ENCODE data around the gene GPR3. TPM values are rescaled to one million over a fixed set of nuclear protein-coding genes. Genes with fewer than 3 reads are reported as not detected.

Gene GPR3
- total and polyA plus RNA-seq, 2 of the 8 experiments (the other 6 are each of a cell fraction or from before 2014, with no cell fraction given): 9.9 to 26.5 TPM

- no peak for TF ChIP-seq BACH1 (IDR thresholded peaks at IDR 0.05; ENCODE audit: low read length)
- no peak for TF ChIP-seq RXRA (IDR thresholded peaks at IDR 0.05; ENCODE audit: insufficient read depth, low read depth, low read length)
- no peak for TF ChIP-seq RAD21 (IDR thresholded peaks at IDR 0.05 in 1 of 2, conservative IDR thresholded peaks at IDR 0.05 in 1 of 2; ENCODE audit: low read depth in 2 of 2, low read length in 2 of 2)
- no peak for TF ChIP-seq CHD2 (IDR thresholded peaks at IDR 0.05; ENCODE audit: low read length)
- TF ChIP-seq TAF1 (IDR thresholded peaks at IDR 0.05; ENCODE audit: low read depth, low read length): 0 out of 2 replicates have a peak, but pooled peaks have one; percentile 25
- TF ChIP-seq JUND (IDR thresholded peaks at IDR 0.05; ENCODE audit: low read length): peak; percentile 89
- TF ChIP-seq CHD1 (IDR thresholded peaks at IDR 0.05; ENCODE audit: low read depth, low read length): no peak
- TF ChIP-seq MAX (IDR thresholded peaks at IDR 0.05): peak; percentile 10; the same call in 1 of the 2 replicates
- TF ChIP-seq JUN (IDR thresholded peaks at IDR 0.05; ENCODE audit: low read depth, low read length): 0 out of 2 replicates have a peak, but pooled peaks have one; percentile 19
- TF ChIP-seq CTCF (IDR thresholded peaks at IDR 0.05; ENCODE audit: control extremely low read depth in 1 of 3, insufficient read depth in 1 of 3, low read depth in 1 of 3, low read length in 3 of 3): 0 out of 4 replicates have a peak, but pooled peaks of 1 of the 3 experiments have one; percentile 16
- TF ChIP-seq TCF12 (IDR thresholded peaks at IDR 0.05; ENCODE audit: low read depth, low read length): no peak
- TF ChIP-seq MAFK (IDR thresholded peaks at IDR 0.05; ENCODE audit: low read depth, low read length): no peak
- peak; percentile 84 for TF ChIP-seq CREB1 (IDR thresholded peaks at IDR 0.05)
- no peak for TF ChIP-seq SIX5 (IDR thresholded peaks at IDR 0.05; ENCODE audit: low read depth, low read length)
- TF ChIP-seq CEBPB (IDR thresholded peaks at IDR 0.05; ENCODE audit: low read depth, low read length): no peak
- TF ChIP-seq GABPA (IDR thresholded peaks at IDR 0.05; ENCODE audit: borderline replicate concordance, insufficient read depth, low read length): no peak
- TF ChIP-seq KDM5A (IDR thresholded peaks at IDR 0.05; ENCODE audit: low read length): no peak
- TF ChIP-seq, protein P1, sequence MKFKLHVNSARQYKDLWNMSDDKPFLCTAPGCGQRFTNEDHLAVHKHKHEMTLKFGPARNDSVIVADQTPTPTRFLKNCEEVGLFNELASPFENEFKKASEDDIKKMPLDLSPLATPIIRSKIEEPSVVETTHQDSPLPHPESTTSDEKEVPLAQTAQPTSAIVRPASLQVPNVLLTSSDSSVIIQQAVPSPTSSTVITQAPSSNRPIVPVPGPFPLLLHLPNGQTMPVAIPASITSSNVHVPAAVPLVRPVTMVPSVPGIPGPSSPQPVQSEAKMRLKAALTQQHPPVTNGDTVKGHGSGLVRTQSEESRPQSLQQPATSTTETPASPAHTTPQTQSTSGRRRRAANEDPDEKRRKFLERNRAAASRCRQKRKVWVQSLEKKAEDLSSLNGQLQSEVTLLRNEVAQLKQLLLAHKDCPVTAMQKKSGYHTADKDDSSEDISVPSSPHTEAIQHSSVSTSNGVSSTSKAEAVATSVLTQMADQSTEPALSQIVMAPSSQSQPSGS (IDR thresholded peaks at IDR 0.05; ENCODE audit: low read length): peak; percentile 82
- TF ChIP-seq, protein P2, sequence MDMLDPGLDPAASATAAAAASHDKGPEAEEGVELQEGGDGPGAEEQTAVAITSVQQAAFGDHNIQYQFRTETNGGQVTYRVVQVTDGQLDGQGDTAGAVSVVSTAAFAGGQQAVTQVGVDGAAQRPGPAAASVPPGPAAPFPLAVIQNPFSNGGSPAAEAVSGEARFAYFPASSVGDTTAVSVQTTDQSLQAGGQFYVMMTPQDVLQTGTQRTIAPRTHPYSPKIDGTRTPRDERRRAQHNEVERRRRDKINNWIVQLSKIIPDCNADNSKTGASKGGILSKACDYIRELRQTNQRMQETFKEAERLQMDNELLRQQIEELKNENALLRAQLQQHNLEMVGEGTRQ (IDR thresholded peaks at IDR 0.05; ENCODE audit: low read length): peak; percentile 31; the same call in 1 of the 2 replicates
- TF ChIP-seq SP4 (IDR thresholded peaks at IDR 0.05; ENCODE audit: low read length): 0 out of 2 replicates have a peak, but pooled peaks have one; percentile 7
These were observed 819 bp upstream of the GPR3 start (continued) for GRCh38 chr1:27391511-27392095.

Measured in H1 (cell line).